GM21528 (cell line): ENCODE measurements around the gene SIK1.
"Not testable (repeated sequence)": the region's sequence is repeated elsewhere in the genome, so short reads cannot be mapped to it uniquely, and the experiment has no call there.

Experiments used
- ATAC-seq: cut with Tn5 transposase; IDR thresholded peaks from one replicate; pipeline ENCODE4 v1.9.1; 2021; ENCODE audit warnings: mild to moderate bottlenecking, moderate library complexity; ENCODE audit not compliant: unreplicated experiment, low FRiP score

The SIK1 gene

GRCh38 chr21:43398533-43398932 is 28.4 kb downstream of the SIK1 start:
- not testable (repeated sequence) for ATAC-seq

DNA sequence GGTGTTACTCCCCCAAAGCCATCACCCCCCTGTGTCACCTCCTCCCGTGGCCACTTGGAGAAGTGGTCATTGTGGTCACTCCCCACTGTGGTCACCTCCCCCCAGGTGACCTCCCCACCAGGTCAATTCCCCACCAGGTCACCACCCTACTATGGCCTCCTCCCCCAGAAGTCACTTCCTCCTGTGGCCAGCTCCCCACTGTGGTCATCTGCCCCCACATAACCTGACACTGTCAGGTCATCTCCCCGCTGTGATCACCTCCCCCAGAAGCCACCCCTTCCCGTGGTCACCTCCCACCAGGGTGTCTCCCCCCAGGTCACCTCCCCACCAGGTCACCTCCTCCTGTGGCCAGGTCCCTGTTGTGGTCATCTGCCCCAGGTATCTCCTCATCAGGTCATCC is 28.9 kb downstream of the SIK1 start:
- not testable (repeated sequence) for ATAC-seq

- ATAC-seq = not testable (repeated sequence)
Observed at GRCh38 chr21:43397439-43397808, 29.5 kb downstream of the SIK1 start.

- not testable (repeated sequence) for ATAC-seq
Observed at GRCh38 chr21:43396788-43397438, 30.0 kb downstream of the SIK1 start.

DNA sequence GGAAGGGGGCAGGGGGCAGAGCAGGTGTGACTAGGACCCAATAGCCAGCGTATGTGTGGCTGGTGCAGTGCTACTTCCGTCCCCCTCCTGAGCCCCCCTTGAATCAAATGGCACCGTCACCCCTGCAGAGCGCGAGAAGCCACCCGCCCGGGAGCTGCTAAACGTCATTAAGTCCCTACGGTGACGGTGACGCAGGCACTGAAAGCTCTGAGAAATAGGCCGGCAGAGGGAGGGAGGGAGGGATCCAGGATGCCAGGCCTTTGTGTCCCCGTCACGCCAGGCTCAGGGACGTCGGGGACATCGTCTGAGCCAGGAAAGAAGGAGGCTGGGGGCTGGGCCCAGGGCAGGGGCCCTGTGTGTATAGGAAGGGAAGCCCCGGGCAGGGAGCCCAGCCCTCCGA is 43.6 kb downstream of the SIK1 start:
- not testable (repeated sequence) for ATAC-seq

- not testable (repeated sequence) for ATAC-seq
Observed at GRCh38 chr21:43382902-43383301, 44.0 kb downstream of the SIK1 start.

GRCh38 chr21:43380852-43381533 is 45.9 kb downstream of the SIK1 start:
- not testable (repeated sequence) for ATAC-seq

GRCh38 chr21:43380337-43380736 is 46.6 kb downstream of the SIK1 start:
- ATAC-seq = not testable (repeated sequence)

- ATAC-seq = not testable (repeated sequence)
Observed at GRCh38 chr21:43379626-43380122, 47.3 kb downstream of the SIK1 start.

DNA sequence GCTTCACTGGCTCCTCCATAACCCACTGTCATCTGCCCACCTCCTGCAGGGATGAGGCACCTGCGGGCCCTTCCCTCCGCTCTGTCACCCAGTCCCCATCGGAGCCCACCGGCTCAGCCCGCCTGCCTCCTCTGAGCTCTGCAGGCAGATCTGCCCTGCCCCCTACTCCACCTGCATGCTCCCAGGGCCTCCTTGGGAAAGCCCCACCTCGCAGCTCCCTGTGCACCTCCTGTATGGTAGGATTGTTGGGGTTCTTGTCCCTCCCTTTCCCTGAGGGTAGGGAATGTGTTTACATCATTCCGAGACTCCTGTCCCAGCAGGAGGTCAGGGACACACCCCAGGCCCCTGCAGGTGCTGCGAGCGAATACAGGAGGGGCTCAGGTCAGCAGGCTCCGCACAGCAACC is 50.5 kb downstream of the SIK1 start:
- ATAC-seq = no peak

- no peak for ATAC-seq
Observed at GRCh38 chr21:43375837-43376477, 51.0 kb downstream of the SIK1 start.

- ATAC-seq = no peak
Observed at GRCh38 chr21:43375006-43375836, 51.7 kb downstream of the SIK1 start.

- no peak for ATAC-seq
Observed at GRCh38 chr21:43374228-43374885, 52.6 kb downstream of the SIK1 start.

DNA sequence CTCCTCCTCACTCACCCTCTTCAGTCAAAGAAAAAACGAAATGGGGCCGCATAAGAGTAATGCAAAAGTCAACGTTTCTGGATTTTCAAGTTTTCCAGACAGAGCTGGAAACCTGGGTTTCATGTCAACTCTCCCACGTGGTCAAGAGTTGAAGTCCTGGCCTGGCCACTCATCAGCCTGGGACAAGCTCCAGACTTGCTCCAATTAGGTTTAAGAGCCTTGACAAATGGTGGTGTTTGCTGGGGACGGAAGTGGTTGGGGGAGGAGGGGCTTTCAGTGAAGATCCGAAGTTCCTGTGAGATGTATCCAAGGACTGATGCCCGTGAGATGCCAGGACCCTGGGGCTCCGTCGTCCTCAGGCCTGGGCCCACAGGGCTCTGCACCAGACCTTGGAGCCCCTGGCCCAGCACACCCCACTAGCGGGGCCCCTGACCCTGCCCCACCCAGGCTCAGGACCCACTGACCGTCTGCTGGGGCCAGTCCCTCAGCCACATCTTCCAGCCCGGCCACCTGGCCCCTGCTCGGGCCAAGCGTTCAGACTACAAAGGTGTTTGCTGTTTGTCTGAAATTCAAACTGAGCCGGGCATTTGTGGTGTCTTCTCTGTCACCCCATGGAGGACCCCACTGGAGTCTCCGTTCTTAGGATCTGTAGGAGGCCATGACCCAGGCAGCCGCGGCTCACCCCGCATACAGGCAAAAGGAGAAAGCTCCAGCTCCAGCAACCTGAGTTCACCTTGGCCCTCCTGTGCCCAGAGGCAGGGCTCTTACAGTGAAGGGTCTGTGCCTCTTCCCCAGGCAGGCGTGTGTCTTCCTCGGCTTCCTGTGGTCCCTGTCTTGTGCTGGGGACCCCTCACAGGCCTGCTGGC is 53.3 kb downstream of the SIK1 start:
- ATAC-seq = no peak

DNA sequence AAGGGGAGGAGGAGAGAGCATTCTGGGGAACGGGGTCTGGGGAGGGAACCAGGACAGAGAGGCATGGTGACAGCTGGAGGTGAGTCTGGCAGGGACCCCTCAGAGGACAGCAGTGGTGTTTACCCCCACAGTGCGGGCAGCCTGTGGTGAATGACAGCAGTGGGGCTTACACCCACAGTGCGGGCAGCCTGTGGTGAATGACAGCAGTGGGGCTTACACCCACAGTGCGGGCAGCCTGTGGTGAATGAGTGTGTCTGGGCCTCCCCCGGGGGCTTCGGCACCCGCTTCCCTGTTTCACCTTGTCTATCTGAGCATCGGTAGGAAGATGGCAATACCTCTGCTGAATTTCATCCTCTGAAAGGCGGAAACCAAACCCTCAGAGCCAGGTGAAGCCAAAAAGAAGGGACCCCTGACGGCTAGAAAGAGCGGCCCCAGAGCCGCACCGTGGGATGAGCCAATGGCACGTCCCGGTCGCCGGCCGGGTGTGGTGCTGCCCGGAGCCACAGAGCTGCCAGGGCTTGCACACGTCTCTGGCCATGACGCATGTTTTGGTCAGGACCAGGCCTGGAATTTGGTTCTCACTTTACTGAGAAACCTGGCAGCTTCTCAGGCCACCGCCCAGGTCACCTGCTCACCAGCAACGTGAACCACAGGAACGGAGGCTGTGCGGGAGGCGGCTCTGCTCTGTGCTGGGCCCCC is 54.1 kb downstream of the SIK1 start:
- ATAC-seq = no peak

GRCh38 chr21:43371786-43372185 is 55.1 kb downstream of the SIK1 start:
- no peak for ATAC-seq

DNA sequence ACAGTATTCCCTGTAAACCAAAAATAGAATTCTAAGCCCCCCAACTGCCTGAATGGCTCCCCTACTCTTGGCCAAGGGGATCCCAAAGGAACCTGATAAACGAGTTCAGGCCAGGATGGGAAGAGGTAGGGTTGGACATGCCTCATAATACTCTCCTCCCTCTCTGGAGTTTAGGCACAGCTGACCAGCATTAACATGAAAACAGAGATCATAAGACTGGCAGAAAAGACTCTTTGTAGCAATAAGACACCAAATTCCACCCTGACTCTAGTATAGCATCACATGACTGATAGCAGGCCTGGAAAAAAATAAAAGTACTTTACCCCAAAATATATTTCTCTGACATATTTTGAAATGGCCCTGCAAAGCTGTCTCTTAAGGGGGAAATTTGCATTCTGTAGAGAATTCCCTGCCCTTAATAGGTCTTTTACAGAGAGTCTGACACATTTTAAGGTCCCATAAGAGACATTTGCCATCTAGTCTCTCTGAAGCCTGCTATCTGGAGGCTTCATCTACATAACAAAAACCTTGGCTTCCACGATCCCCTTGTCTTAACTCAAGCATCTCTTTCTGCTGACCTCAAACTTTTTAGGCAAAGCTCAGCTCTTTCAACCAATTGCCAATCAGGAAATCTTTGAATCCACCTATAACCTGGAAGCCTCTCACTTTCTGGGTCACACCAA is 55.9 kb downstream of the SIK1 start:
- ATAC-seq = no peak

DNA sequence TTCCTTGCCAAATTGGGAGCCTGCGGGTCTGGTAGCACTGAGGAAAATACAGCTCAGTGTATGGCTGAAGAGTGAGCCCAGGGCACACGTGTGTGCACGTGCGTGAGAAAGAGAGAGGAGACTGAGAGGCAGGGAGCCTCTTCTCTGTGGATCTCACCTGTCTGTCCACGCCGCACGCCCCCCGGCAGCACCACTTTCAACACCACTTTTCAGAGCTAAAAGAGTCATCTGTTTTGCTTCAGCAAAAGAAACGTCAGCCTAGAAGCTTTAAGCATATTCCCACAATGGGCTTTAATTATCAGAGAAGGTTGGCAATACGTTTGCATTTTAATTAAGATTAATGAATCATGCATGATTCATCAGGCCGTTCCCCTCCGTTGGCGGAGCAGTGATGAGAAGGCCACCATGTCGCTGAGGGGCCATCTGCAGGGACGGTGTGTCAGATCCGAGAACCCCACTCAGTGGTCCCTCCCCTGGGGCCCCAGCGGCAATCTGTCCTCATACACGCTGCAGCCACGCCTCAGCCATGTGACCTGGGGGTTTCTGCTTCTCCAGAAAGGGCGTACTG is 56.8 kb downstream of the SIK1 start:
- no peak for ATAC-seq
